GM19193 (cell line): ENCODE measurements around the gene THADA.

Source experiments
- POLR2A ChIP-seq: IDR thresholded peaks from 4 replicates; pipeline ENCODE4 v1.6.1; 2011; ENCODE audit not compliant: insufficient read depth, insufficient read length; ENCODE audit errors: extremely low read depth

THADA gene

DNA sequence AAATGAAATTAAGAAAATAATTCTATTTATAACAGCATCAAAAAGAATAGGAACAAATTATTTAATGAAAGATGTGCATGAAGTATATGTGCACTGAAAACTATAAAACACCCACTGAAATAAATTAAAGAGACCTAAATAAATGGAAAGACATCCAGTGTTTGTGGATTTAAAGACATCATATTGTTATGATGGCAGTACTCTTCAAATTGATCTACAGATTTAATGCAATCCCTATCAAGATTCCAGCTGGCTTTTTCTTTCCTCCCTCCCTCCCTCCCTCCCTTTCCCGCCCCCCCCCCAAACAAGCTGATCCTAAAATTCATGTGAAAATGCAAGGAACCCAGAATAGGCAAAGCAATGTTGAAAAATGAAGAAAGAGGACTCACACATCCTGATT, 285.9 kb downstream of the THADA start:
- no peak for TF ChIP-seq POLR2A

DNA sequence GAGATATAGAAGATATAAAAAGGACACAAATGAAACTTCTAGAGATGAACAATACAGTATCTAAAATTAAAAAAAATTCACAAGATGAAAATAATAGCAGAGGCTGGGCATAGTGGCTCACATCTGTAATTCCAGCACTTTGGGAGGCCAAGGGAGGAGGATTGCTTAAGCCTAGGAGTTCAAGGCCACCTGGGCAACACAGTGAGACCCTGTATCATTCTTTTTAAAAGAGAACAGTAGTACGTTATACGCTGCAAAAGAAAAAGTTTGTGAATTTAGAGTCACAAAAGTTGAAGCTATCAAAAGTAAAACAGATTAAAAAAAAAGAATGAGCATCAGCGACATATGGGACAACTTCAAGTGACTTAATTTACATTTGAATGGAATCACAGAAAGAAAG, 287.9 kb downstream of the THADA start:
- no peak for TF ChIP-seq POLR2A

- TF ChIP-seq POLR2A, result no peak
Observed at GRCh38 chr2:43307046-43307445, 288.8 kb downstream of the THADA start.

- TF ChIP-seq POLR2A, result no peak
Observed at GRCh38 chr2:43306197-43306596, 289.6 kb downstream of the THADA start.

GRCh38 chr2:43305517-43305916, 290.3 kb downstream of the THADA start:
- no peak for TF ChIP-seq POLR2A

GRCh38 chr2:43305012-43305411, 290.8 kb downstream of the THADA start:
- TF ChIP-seq POLR2A, result no peak

DNA sequence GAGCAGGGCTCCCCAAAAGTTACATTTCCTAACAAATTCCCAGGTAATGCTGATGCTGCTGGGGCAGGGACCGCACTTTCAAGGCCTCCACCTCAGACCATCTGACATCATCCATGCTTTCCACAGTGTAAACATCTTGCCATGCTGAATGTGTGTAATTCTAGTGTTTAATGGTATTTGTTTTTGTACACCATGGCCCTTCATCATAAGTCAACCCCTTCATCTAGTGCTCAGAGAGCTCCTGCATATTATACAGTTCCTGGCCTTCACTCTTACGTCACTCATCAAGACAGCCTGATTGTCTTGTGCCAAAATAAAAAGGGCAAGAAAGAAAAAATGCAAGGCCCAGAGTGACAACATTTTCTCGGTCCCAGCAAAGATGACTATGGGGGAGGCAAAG, 291.9 kb downstream of the THADA start:
- TF ChIP-seq POLR2A, result no peak

DNA sequence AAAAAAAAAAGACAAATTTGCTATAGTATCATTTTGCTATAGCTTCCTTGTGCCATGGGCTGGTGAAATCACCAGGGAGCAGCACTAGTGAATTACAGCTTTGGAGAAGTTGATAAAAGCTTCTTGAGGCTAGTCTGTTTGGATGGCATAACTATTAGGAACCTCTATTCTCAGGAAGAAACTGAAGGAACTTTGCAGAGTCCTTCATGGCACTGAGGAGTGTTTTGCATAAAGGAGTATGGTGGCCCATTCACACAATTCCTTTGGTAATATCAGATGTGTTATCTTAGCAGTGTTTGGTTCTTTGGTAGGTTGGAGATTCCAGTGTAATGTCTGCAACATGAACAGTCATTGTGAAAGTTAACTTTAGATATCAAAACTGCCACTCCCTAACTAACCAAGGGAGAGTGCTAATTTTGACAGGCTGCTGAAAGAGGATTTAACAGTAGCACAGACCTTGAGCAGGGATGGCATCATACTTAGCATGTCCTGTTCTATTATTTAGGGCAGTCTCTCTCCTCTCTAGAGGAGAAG, 292.8 kb downstream of the THADA start:
- TF ChIP-seq POLR2A, result no peak

- no peak for TF ChIP-seq POLR2A
Observed at GRCh38 chr2:43302182-43302960, 293.5 kb downstream of the THADA start.

- TF ChIP-seq POLR2A, result no peak
Observed at GRCh38 chr2:43300781-43301583, 294.9 kb downstream of the THADA start.

DNA sequence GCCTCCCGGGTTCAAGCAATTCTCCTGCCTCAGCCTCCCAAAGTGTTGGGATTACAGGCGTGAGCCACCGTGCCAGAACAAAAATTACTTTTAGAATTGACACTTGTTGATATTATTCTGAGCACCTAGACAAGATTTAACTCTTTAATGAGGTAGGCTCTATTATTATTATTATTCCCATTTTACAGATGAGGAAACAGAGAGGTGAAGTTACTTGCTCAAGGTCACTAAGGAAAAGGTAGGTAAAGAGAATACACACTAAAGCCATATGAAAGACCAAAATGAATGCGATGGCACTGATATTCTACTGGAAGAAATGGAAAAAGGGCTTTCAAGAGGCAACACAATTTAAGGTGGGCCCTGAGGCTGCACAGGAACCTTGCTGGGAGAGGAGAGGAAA, 295.6 kb downstream of the THADA start:
- TF ChIP-seq POLR2A, result no peak

- no peak for TF ChIP-seq POLR2A
Observed at GRCh38 chr2:43298500-43298899, 297.3 kb downstream of the THADA start.

DNA sequence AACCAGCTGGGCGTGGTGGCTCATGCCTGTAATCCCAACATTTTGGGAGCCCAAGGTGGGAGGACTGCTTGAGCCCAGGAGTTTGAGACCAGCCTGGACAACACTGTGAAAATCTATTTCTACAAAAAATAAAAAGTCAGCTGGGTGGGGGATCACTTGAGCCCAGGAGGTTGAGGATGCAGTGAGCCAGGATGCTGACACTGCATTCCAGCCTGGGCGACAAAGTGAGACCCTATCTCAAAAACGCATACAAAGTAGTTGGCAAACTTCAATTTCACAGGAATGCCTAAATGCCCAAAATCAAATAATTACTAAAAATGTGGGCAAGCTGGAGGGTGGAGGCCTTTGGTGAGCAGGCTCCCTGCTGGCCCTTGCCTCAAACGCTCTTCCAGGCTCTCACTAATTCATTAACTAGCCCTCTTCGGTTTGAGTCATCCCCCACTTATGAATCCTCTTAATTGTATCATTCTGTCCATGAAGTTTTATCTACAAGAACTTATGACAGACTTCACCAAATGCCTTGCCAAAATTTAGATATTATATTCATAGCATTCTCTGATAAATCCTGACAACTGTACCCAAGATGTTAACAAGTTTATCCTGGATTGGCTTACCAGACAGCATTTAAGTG, 300.8 kb downstream of the THADA start:
- no peak for TF ChIP-seq POLR2A

DNA sequence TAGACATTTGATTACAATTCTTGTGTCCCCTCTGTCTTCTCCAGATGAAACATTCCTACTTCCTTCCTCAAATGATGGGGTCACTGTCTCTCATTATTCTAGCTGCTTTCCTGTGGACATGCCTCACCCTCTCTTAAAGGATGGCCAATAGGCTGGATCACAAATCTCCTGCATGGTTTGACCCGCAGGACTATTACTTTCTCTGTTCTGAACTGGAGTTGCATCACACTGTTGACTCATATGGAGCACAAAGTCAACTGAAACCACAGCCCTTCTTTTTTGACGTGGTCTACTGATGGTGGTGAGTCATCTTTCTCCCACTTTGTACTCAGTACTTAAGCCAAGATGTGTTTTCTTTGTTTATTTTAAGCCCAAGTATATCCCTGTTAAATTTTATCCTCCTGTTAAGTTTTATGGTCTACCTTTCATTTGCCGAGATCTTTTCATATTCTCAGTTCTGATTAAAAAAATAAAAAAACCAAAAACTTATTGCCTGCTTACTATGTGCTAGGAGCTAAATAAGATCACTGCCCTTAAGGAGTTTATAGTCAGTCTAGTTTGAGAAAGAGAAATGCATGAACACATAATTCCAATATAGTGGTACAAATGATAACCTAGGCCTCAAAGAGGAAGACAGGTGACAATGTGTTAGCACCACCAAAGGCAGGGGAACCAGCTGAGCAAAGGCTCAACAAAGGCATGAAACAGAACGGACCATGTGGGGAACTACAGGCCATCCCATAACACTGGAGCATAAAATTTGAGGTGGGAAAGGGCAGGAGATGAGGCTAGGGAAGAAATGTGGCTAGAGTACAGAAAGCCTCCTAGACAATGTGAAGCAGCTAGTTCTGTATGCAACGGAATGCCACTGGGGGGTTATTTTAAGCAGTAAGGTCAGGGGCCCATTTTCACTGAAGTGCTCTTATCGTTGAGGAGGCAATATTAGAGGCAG, 301.8 kb downstream of the THADA start:
- no peak for TF ChIP-seq POLR2A
